Body of pancreas (tissue), 4 donors: ENCODE measurements around the gene APLF.

Experiments
- CTCF ChIP-seq, 7 experiments: fragments of 450-650 bp in 4 of 7; fragments of 200-600 bp in 3 of 7; sonication (generic) in 3 of 7; IDR thresholded peaks; one replicate each; pipeline ENCODE4 v1.5.1; 2016 to 2019; ENCODE audit warnings: antibody characterized with exemption in 7 of 7
- POLR2A ChIP-seq, 3 donors: fragments of 450-650 bp; IDR thresholded peaks; one replicate each; pipeline ENCODE4 v1.6.1; 2016; ENCODE audit warnings: antibody characterized with exemption in 3 of 3, mild to moderate bottlenecking in 2 of 3

- TF ChIP-seq CTCF (IDR thresholded peaks at IDR 0.05), result no peak
- TF ChIP-seq POLR2A (IDR thresholded peaks at IDR 0.05), result no peak
These were observed 102.2 kb downstream of the APLF start for GRCh38 chr2:68569604-68570003.
